ENCODE results near the gene DSEL. TPM values are rescaled to one million over a fixed set of nuclear protein-coding genes. Genes with fewer than 3 reads are reported as not detected.

Gene DSEL
- total RNA-seq (2014; rRNA removed; shearing (Covaris generic)): 0.06 and 0.14 TPM in 2 replicates

- in situ Hi-C loops (cut with HindIII; ENCODE audit: low sequenced_read_pairs): no loop called here
- peak; percentile 99 for DNase-seq (ENCODE audit: low spot score)
Measured at GRCh38 chr18:67516539-67517443, at the start of gene DSEL. Gene DSEL, minus strand, starts transcription at chr18:67516720. Its CDS starts 2,112 bp downstream, at chr18:67514608.

GRCh38 chr18:67553437-67553836 is 36.9 kb upstream of the DSEL start:
- in situ Hi-C loops (cut with HindIII; ENCODE audit: low sequenced_read_pairs): no loop called here
- DNase-seq (ENCODE audit: low spot score): peak; percentile 19

- no peak for DNase-seq (ENCODE audit: low spot score)
- in situ Hi-C loops (cut with HindIII; ENCODE audit: low sequenced_read_pairs): no loop called here
Measured at GRCh38 chr18:67550872-67551520, 34.5 kb upstream of the DSEL start.

DNA sequence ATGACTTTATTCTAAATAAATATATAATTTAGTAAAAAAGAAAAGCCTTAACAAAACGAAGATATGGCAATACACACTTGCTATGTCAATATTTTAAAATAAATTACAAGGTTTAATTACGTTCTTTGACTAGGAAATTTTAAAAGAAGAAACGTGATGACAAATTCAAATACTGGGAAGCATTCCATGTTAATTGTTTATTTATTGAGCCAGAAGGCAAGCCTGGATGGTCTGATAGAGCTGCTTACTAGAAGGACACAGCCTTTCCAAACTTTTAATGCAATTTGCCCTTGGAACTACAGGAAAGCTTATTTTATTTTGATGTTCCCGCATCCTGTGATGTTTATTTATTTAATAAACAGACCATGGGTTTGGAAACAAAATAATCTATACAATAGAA is 33.4 kb upstream of the DSEL start:
- peak; percentile 32 for DNase-seq (ENCODE audit: low spot score)
- in situ Hi-C loops (cut with HindIII; ENCODE audit: low sequenced_read_pairs): no loop called here

DNA sequence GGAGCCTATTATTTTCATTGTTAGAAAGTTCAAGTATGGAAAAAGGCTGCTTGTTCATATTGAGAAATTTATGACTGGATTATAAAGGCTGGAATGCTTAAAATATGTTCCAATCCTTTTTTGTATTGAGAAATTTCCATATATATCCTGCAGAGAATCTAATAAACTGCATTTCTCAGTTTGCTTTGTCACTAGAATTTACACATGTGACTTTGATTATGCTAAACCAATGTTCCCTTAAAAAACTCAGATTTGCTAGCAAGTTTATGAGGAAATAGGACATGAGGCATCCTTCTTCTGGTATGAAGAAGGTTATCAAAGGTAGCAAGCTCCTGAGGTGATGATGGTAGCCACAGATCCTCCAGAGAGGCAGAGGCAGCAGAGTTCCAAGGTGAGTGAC is 29.2 kb upstream of the DSEL start:
- no peak for DNase-seq (ENCODE audit: low spot score)
- in situ Hi-C loops (cut with HindIII; ENCODE audit: low sequenced_read_pairs): no loop called here

DNA sequence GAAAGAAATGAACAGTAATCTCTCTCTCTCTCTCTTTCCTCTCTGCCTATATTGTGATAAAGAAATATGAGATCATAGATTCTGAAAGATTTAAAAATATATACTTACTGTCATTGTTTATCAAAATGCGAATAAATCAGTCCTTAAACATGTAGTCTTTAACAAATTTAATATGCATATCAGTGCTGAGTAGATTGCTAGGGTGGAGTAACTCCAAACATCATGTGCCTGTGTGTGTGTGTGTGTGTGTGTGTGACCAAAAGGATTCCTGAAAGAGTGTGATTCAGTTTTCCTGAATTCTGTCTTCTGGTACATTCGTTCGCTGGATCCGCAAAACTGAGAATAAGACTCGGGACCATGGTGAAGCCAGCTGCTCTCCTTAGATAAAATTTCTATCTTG is 24.0 kb upstream of the DSEL start:
- in situ Hi-C loops (cut with HindIII; ENCODE audit: low sequenced_read_pairs): no loop called here
- DNase-seq (ENCODE audit: low spot score): no peak

GRCh38 chr18:67531929-67532328 is 15.4 kb upstream of the DSEL start:
- no peak for DNase-seq (ENCODE audit: low spot score)
- in situ Hi-C loops (cut with HindIII; ENCODE audit: low sequenced_read_pairs): no loop called here

- peak; percentile 77 for DNase-seq (ENCODE audit: low spot score)
- in situ Hi-C loops (cut with HindIII; ENCODE audit: low sequenced_read_pairs): no loop called here
Measured at GRCh38 chr18:67525328-67526099, 9.0 kb upstream of the DSEL start.

GRCh38 chr18:67520351-67520921 is 3.9 kb upstream of the DSEL start:
- in situ Hi-C loops (cut with HindIII; ENCODE audit: low sequenced_read_pairs): no loop called here
- no peak for DNase-seq (ENCODE audit: low spot score)

DNA sequence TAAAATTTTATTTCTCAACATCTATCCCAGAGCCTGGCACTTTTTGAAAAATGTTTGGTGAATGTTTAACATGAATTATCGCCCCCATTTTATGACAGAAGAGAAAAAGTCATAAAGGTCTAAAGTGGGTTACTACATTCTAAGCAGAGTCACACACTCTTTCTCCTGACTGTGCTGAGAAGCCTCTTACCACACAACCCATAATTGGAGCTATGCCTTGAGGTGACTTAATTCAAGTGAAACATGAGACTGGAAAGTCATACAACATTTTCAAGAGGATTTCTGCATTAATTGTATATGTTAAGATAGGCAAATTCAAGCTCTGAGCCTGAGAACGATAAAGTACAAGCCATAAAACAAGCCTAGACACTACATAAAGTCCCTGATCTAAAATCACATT is 3.1 kb upstream of the DSEL start:
- DNase-seq (ENCODE audit: low spot score): no peak
- in situ Hi-C loops (cut with HindIII; ENCODE audit: low sequenced_read_pairs): no loop called here

GRCh38 chr18:67518566-67518965 is 2.0 kb upstream of the DSEL start:
- in situ Hi-C loops (cut with HindIII; ENCODE audit: low sequenced_read_pairs): no loop called here
- DNase-seq (ENCODE audit: low spot score): no peak

GRCh38 chr18:67517444-67517765 is 885 bp upstream of the DSEL start:
- in situ Hi-C loops (cut with HindIII; ENCODE audit: low sequenced_read_pairs): no loop called here
- peak; percentile 76 for DNase-seq (ENCODE audit: low spot score)

DNA sequence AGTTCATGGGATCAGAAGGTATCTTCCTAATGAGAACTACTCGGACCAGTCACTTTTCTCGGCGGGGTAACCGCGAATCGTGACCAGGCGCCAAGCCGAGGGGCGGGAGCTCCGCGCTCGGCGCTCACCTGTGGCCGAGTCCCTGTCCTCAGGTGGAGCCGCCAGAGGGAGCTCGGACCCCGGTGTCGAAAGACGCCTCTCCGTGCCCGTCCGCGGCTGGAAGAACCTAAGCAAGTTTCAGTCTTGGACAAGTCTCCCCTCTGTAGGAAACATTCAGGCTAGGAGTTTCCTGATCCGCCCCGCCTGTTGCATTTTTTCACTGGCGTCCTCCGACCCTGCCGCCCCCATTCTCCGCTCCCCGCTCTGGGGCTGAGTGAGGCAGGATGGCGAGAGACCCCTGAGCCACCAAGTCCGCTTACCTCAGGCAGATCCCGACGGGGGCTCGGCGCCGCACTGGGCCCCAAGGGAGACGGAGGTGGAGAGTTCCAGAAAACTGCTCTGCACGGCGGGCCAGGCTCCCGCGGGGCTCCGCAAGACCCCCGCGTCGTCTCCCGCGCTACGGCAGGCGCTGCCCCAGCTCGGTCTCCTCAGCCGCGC is 480 bp downstream of the DSEL start:
- in situ Hi-C loops (cut with HindIII; ENCODE audit: low sequenced_read_pairs): no loop called here
- peak; percentile 91 for DNase-seq (ENCODE audit: low spot score)

DNA sequence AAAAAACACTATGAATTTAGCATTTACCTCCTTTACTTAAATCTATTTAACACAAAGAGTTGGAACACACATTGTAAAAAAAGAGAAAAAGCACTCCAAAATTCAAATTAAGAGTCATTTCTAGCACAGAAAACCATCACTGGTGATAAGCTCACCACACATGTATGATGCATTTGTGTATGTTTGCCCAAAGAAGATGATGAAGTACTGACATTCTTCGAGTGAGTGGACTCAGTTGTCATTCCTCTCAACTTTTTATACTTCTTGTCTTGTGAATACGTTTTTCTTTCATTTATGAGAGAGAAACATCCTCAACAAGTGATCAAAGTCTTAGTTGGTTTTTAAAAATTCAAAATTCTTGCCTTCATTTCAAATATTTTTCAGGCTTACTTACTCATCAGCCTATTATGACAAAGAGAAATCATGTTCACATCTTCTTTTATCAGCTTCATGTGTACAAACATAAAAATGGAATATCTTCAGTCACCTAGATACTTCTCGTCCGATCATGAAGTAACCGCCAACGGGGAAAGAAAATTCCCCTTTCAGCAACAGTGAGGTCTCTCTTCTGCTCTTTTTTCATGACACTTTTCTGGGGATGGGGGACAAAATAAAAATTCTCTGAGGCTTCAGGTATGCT is 1.5 kb downstream of the DSEL start:
- DNase-seq (ENCODE audit: low spot score): peak; percentile 53
- in situ Hi-C loops (cut with HindIII; ENCODE audit: low sequenced_read_pairs): no loop called here

DNA sequence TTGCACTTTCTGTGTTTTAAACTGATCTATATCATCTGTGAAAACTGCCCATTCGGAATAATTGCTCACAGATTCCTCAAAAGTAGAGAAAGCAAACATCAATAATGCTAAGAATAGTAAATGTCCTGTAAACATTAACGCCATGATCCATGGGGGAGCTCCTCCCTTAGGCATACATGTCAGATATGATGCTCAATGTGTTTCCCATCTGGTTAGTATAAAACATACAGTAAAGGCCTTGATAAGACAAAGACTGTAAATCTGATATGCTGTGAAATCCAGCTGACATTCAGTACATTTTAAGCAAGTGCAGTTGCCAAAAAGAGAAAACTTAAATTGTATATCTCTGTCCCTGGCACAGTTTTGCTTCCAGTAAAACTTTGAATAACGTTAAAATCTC is 2.1 kb downstream of the DSEL start:
- DNase-seq (ENCODE audit: low spot score): no peak
- in situ Hi-C loops (cut with HindIII; ENCODE audit: low sequenced_read_pairs): no loop called here

- in situ Hi-C loops (cut with HindIII; ENCODE audit: low sequenced_read_pairs): no loop called here
- DNase-seq (ENCODE audit: low spot score): no peak
Measured at GRCh38 chr18:67513280-67513679, 3.2 kb downstream of the DSEL start.

- no peak for DNase-seq (ENCODE audit: low spot score)
- in situ Hi-C loops (cut with HindIII; ENCODE audit: low sequenced_read_pairs): no loop called here
Measured at GRCh38 chr18:67511840-67512239, 4.7 kb downstream of the DSEL start.

DNA sequence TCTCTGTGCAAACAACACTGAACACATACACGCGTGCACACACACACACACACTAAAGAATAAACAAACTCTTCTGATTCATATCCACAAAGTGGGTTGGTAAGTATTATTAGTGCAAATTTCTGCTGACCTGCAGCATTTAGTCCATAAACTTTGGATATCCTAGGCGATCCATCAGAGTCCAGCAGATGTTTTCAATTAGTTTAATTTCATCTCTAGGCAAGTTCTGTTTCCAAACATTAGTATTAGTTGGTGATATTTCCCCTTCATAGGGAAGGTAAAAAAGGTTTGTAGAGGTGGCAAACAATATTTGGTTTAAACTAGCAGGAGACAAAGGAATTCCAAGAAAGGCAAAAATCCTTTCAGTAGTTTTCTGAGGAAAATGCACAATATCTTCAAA is 5.7 kb downstream of the DSEL start:
- in situ Hi-C loops (cut with HindIII; ENCODE audit: low sequenced_read_pairs): no loop called here
- DNase-seq (ENCODE audit: low spot score): no peak
